Inflammatory macrophage (primary cell): Measurements from ENCODE around the gene ZBED4.

Experiments
- DNase-seq, 2 donors: peaks; one replicate each; pipeline ENCODE4 v3.0.0-alpha.2; 2020 to 2022

Gene ZBED4

DNA sequence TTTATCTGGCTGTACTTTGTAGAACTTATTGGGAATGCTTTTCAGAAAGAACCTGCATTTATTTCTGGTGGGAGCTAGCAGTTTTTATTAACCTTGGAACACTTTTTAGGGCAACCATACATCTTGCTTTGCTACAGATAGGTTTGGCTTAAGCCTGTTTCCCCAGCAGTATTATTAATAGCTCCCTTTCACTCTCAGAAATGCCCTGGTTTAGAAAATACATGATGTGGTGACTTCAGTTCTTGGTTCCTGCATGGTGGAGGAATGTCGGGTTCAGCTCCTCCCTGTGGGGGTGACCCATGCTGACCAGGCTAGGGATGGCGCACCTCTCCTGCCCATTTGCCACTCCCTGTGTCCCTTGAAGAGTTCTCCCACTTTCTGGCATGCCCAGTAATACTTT lies 28.2 kb downstream of the ZBED4 start:
- no peak for DNase-seq

DNA sequence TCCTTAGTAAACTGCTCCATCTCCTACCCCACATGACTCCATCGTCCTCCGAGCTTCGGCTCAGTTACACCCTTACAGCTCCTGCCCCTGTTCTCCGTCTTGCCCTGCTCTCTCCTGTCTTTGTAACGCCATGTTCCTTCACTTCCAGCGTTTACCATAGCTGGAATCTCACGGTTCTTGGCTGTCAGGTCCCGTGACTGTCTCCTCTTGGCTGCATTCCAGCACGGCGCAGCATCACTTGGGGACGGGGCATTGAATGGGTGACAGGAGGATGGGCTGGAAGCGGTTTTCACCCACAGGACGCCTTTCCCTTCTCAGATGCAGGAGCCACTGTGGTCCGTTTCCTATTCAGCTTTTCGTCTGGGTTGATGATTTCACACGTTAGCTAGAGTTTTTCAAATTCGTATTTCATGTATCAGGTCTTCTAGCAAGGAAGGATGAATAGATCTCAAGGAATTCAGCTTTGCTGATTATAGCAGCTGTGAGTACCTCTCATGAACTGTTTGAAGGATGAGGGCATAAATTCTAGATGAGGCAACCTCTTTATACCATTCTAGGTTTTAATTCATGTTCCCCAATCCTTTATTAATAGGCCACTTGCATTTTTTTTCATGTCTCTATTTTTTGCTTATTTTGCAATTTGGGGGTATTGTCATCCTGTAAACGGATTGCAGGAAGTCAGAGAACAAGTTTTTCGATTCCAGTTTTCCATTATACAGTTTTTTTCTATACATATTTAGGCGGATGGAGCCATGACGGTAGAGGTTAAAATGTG lies 29.1 kb downstream of the ZBED4 start:
- DNase-seq = no peak

DNA sequence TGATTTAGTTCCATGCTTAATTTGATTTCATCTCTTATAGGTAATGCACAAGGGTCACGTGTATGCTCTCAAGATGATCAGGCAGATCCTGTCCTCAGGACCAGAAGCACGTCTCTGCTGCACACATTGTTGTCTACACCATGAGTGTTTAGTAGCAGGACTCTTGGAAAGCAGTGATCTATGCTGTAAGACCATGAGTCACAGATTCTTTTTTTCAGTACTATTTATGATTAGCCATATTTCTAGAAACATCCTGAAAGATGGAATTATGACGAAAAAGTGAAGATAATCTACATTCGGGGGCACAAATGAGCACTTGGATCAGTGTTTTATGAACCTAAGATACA lies 29.6 kb downstream of the ZBED4 start:
- DNase-seq = no peak

DNA sequence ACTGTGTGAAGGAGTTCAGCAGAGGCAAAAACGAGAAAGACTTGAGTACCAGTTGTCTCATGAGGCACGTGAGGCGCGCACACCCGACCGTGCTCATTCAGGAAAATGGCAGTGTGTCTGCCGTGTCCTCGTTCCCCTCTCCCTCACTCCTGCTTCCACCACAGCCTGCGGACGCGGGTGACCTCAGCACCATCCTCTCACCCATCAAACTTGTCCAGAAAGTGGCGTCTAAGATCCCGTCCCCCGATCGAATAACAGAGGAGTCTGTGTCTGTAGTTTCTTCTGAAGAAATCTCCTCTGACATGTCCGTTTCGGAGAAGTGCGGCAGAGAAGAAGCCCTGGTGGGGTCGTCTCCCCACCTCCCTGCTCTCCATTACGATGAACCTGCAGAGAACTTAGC lies 30.4 kb downstream of the ZBED4 start:
- DNase-seq = no peak

DNA sequence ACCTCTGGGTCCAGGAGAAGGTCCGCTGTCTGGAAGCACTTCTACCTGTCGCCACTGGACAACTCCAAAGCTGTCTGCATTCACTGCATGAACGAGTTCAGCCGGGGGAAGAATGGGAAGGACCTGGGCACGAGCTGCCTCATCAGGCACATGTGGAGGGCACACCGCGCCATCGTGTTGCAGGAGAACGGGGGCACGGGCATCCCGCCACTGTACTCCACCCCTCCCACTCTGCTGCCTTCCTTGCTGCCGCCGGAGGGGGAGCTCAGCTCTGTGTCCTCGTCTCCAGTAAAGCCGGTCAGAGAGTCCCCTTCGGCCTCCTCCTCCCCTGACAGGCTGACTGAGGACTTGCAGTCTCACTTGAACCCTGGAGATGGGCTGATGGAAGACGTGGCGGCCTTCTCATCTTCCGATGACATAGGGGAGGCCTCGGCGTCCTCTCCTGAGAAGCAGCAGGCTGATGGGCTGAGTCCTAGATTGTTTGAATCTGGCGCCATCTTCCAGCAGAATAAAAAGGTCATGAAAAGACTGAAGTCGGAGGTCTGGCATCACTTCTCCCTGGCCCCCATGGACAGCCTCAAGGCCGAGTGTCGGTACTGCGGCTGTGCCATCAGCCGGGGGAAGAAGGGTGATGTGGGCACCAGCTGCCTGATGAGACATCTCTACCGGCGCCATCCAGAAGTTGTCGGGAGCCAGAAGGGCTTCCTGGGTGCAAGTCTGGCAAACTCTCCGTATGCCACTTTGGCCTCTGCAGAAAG lies 31.0 kb downstream of the ZBED4 start:
- DNase-seq = no peak

DNA sequence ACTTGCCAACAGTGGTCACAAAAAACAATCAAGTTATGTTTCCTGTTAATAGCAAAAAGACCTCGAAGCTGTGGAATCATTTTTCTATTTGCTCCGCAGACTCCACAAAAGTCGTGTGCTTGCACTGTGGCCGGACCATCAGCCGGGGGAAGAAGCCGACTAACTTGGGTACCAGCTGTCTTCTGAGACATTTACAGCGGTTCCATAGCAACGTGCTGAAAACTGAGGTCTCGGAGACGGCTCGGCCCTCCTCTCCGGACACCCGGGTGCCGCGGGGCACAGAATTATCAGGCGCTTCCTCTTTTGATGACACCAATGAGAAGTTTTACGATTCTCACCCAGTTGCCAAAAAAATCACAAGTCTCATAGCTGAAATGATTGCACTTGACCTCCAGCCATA lies 31.6 kb downstream of the ZBED4 start:
- DNase-seq = no peak

DNA sequence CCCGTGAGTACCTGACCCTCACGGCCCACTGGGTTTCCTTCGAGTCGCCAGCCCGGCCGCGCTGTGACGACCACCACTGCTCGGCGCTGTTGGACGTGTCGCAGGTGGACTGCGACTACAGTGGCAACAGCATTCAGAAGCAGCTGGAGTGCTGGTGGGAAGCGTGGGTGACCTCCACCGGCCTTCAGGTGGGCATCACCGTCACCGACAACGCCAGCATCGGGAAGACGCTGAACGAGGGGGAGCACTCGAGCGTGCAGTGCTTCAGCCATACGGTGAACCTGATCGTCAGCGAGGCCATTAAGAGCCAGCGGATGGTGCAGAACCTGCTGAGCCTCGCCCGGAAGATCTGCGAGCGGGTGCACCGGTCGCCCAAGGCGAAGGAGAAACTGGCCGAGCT lies 32.2 kb downstream of the ZBED4 start:
- DNase-seq = no peak

DNA sequence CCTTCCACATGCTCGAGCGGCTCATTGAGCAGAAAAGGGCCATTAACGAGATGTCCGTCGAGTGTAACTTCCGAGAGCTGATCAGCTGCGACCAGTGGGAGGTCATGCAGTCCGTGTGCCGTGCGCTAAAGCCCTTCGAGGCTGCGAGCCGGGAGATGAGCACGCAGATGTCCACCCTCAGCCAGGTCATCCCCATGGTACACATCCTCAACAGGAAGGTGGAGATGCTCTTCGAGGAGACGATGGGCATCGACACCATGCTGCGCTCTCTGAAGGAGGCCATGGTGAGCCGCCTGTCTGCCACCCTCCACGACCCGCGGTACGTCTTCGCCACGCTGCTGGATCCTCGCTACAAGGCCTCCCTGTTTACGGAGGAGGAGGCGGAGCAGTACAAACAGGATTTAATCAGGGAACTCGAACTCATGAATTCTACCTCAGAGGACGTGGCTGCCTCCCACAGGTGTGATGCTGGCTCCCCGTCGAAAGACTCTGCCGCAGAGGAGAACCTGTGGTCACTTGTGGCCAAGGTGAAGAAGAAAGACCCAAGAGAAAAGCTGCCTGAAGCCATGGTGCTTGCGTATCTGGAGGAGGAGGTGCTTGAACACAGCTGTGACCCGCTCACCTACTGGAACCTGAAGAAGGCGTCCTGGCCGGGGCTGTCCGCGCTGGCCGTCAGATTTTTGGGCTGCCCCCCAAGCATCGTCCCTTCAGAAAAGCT lies 32.9 kb downstream of the ZBED4 start:
- no peak for DNase-seq

DNA sequence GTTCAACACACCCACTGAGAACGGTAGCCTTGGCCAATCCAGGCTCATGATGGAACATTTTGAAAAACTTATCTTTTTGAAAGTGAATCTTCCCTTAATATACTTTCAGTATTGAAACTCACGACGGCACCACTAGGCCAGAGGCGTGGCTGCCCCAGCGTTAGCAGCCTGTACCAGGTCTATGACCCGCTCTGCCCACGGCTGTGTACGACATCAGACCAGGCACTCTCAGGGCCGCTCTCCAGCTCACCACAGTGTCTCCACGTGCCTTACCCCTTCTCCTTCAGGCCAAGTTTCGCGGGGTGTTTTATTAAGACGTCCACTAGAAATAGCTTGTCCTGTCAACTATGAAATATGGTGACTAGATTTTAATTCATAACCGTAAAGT lies 33.4 kb downstream of the ZBED4 start:
- DNase-seq = no peak

DNA sequence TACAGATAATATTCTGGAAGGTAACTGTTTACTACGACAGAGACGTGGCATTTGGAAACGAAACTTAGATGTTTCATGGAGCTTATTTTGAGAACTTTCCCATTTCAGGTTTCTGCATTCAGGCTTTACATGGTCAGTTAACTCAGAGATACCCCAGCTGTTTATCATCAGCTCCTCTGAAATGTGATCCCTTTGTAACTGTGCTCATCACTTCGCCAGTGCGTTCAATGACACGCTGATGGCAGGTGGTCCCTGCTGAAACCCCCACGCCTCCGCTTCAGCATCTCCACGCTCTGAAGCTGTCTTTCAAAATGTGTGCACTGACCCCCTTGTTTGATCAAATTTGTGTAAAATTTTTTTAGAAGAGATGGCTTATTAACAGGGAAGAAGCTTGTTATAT lies 34.1 kb downstream of the ZBED4 start:
- DNase-seq = no peak

DNA sequence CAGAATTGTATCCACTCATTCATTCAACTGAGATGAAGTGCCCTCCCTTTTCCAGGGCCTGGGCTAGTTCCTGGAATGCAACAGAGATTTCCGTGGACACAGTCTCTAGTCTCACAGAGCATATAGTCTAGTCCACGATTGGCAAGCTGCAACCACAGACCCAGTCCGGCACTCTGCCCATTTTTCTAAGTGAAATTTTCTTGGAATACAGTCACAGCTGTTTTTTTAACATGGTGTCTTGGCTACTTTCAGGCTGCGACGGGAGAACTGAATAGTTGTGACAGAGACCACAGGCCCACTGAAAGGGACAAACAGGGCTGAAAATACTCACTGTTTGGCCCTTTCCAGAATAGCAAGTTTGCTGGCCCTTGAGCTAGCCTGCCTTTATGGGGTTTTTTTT lies 35.4 kb downstream of the ZBED4 start:
- DNase-seq = no peak

DNA sequence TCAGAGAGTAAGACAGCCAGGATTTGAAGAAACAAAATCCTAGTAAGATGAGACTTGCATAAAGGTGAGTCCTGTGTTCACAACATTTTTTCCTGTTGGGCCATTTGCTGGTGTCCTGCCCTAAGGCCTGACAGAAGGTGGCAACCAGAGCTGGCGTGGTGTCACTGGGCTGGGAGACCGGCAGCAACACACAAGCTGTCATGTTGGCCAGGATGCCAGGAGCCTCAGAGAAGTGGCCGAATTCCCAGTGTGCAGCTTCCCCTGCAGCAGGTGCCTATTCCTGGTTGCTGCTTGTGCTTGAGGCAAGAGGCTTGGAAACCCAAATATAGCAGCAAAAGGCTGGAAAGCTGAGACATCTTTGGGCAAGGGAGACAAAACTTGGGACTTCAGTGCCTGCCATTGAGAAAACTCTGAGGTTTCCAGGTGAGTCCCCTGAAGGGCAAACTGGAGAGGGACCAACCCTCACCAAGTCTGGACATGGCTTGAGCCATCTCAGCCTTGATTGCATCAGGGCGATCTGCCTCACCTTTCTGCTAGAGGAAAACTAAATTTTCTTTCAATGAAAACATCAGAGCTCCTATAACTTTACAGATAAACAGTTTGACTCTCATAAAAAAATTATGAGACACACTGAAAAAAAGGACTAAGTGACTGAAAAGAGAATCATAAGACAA lies 38.7 kb downstream of the ZBED4 start:
- no peak for DNase-seq

DNA sequence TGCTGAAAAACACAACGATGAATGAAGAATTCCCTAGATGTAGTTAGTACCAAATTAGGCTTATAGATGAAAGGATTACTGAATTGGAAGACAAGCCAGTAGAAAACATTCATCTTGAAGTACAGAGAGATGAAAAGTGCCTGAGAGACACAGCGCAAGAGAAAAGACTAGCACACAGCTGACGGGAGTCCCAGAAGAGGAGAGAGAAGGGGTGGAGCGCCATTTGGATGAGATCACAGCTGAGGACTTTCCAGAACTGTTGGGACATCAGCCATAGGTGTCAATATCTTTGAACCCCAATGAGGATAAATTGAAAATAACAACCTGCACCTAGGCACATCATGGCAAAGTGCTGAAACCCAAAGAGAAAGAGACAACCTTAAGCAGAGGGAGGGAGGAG lies 39.4 kb downstream of the ZBED4 start:
- DNase-seq = no peak

DNA sequence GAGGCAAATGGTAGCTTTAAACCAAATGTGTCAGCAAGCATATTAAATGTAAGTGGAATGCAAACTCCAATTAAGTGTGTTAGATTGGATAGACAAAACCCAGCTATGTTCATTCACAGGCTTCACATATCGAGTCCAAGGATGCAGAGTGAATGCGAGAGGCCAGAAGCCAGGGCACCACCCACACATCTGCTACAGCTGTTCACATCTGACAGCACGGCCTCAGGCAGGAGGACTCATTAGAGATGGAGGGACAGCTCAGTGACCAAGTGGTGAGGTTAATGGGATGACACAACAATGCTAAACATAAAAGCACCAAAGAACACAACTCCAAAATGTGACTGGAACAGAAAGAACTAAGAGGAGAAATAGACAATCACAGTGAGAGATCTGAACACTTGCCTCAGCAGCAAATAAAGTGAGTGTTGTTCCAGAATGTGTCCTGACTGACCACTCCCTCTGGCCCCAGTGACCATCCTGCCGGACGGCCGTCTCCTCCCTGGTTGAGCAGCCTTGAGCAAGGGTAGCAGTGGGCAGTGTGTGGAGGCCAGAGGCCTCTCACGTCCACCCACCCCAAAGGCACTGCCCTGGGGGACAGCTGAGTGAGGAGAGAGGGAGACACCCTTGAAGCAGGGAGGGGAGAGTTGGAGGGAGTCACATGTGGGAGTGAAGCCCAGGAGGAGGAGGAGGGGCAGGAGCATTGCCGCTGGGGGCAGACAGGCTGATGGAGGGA lies 40.8 kb downstream of the ZBED4 start:
- DNase-seq = no peak

DNA sequence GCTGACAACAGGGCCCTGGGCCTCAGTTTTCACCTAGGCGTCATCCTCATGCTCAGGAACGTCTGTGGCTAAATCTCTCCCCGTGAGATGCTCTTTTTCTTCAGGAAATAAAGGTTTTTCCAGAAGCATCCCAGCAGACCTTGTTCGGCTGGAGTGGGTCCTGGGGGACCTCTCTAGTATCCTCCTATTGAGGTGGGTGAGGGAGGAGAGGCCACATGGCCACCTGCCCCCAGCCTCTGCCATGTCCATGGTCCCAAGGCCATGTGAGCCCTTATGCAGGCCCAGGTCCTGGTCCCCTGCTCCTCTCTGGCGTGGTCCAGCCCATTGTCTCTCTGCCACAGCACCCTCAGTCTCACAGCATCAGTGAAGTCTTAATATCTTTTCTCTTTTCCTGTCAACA lies 42.6 kb downstream of the ZBED4 start:
- no peak for DNase-seq

DNA sequence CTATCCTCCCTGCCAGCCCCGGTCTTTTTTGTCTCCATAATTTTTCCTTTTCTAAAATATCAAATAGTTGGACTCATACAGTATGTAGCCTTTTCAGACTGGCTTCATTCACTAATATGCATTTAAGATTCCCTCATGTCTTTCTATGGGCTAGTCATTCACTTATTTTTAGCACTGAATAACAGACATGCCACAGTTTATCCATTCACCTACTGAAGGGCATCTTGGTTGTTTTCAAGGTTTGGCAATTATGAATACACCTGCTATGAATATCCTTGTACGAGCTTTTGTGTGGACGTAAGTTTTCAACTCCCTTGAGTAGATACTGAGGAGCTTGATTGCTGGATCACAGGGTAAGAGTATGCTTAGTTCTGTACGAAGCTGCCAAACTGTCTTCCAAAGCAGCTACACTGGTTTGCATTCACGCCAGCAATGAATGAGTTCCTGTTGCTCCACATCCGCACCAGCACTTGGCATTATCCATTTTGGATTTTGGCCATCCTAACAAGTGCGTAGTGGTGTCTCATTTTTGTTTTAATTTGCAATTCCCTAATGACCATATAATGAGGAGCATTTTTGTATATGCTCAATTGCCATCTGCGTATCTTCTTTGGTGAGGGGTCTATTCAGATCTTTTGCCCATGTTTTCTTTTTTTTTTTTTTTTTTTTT lies 43.5 kb downstream of the ZBED4 start:
- no peak for DNase-seq

DNA sequence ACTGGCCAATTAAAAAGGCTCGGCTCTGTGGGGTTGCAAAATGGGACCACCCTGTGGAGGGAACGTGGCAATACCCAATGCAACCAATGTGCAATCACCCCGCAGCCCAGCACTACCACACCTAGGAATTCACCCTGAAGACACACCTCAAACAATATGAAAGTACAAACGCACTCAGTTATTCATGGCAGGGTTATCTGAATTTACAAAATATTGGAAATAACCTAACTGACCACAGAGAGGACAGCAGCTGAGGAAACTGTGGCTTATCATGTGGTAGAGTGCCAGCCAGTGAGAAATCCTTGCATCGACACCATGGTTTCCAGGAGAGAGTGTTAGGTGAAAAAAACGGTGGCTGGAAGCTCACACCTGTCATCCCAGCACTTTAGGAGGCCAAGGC lies 45.9 kb downstream of the ZBED4 start:
- DNase-seq = no peak

DNA sequence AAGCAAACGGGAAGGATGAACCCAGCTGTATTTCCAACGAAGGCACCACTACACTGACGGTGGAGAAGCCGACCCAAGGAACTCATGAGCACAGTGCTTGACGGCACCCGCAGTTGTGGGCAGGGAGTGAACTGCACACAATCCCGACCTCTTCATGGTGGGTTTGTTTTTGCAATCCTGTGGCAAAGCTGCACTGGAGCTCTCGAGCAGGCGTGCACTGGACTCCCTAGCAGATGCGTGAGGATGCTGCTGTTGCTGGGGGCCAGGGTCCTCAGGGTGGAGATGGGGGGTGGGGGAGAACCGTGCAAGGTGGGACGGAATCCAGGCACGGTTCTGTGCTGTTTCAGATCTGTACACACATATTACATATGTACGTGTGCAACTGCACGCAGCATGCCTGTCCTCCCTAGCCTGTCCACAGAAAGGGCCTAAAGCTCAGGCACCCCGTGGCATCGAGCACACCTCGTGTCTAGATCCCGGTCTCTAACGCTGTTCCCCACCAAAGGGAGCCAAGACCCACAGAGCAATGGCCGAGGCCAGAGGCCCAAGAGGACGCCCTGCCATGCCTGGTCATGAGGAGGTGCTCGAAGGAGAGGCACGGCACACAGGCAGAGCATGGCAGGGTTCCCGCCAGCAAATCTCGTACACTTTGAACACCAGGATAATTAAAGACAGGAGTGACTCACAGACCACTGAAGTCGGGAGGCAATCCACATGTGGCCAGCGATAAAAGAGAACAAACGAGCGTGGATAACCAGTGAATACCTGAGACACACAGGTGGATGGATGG lies 47.0 kb downstream of the ZBED4 start:
- no peak for DNase-seq

DNA sequence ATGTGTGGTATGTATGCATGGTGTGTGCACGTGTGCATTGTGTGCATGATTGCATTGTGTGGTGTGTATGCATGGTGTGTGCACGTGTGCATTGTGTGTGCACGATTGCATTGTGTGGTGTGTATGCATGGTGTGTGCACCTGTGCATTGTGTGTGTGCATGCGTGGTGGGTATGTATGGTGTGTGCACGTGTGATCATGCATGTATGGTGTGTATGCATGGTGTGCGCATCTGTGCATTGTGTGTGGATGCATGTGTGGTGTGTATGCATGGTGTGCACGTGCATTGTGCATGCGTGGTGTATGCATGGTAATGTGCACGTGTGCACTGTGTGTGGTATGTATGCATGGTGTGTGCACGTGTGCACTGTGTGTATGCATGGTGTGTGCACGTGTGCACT lies 47.8 kb downstream of the ZBED4 start:
- no peak for DNase-seq

DNA sequence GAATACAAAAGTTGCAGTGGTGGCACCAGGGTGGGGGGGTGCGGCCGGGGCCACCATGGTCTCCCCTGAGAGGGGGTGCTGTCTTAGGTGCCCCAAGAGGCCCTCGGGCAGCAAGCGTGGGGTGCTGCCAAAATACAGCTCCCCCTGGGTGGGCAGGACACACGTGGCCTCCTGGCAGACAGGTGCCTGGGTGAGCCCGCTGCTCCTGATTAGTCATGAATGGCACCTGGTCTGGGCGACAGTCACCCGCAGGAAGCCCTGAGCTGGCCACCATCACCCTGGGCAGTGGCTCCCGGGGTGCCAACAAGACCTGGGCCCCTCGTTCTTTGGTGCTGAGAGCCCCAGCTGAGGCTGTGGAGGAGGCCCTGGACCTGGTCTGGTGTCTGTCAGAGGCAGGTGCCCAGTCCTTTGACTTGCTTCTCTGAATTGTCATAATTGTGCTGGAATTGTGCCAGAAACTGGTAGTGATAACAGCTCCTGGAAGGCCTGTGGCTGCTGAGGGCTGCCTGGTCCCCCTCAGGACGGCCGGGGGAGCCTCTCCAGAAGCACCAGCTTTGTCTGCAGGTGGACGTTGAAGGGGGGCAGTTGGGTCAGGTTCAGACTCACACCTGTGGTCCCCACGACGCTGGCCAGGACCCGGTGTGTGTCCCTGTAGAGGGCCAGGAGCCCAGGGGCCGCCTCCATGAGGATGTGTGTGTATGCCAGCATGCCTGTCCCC lies 49.8 kb downstream of the ZBED4 start:
- DNase-seq = no peak

DNA sequence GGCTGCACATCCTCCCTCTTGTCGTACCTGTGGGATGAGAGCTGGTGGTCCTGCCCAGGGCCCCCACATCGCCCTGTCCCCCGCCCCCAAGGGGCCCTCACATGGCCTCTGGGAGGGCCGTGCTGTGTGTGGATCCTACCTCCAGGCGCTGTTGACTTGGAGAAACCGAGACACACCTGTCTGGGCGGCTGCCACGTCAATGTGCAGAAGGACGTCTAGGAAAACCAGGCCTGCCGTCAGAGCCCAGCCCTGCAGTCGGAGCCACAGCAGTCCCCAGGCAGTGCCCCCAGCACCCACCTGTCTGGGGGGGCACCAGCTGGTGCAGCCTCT lies 50.4 kb downstream of the ZBED4 start:
- DNase-seq = no peak
